HEK293 (cell line): ENCODE results near the gene FBXW11.

Experiments used
- CTCF ChIA-PET: fragments of 350-600 bp; formaldehyde crosslinking; extraction: SDS; loops from one replicate; lab custom pipeline; 2021; ENCODE audit warnings: antibody characterized with exemption; lab: Yijun Ruan, JAX
- POLR2A ChIA-PET: fragments of 300-600 bp; formaldehyde crosslinking; extraction: SDS; loops from one replicate; lab custom pipeline; 2020; ENCODE audit warnings: antibody characterized with exemption, inconsistent platforms; lab: Yijun Ruan, JAX
- H3K27ac ChIP-seq: fragments of 200-500 bp; sonication (Bioruptor generic); 2 replicates; pipeline ENCODE4 v1.5.1; 2014; ENCODE audit warnings: low read depth, low read length, control low read depth, inconsistent platforms; ENCODE audit errors: extremely low read depth
- H3K36me3 ChIP-seq, 2 experiments: fragments of 200-500 bp in 1 of 2; sonication (Bioruptor generic) in 1 of 2; 1 replicate in 1 of 2; 2 replicates in 1 of 2; pipeline ENCODE4 v1.5.1; 2014 to 2017; ENCODE audit warnings: inconsistent platforms in 2 of 2, low read length in 2 of 2; ENCODE audit not compliant: control insufficient read depth in 2 of 2, insufficient read depth in 1 of 2
- H3K4me1 ChIP-seq: fragments of 200-500 bp; sonication (Bioruptor generic); 2 replicates; pipeline ENCODE4 v1.5.1; 2014; ENCODE audit warnings: mild to moderate bottlenecking, low read length, inconsistent platforms; ENCODE audit not compliant: control insufficient read depth, insufficient read depth
- H3K4me3 ChIP-seq: 2 replicates; pipeline ENCODE4 v1.5.1; 2011; ENCODE audit warnings: low read depth, mild to moderate bottlenecking, control low read depth, low read length, moderate library complexity
- H3K9me3 ChIP-seq: fragments of 200-500 bp; sonication (Bioruptor generic); 2 replicates; pipeline ENCODE4 v1.5.1; 2014; ENCODE audit warnings: low read depth, low read length, inconsistent platforms; ENCODE audit not compliant: control insufficient read depth, insufficient read depth
- EGR2 ChIP-seq: fragments of 450-650 bp; formaldehyde crosslinking; IDR thresholded peaks from 2 replicates; pipeline ENCODE4 v1.5.1; 2016; ENCODE audit warnings: low read depth, missing biosample characterization, missing genetic modification characterization
- REPIN1 ChIP-seq: fragments of 450-650 bp; formaldehyde crosslinking; IDR thresholded peaks from 2 replicates; pipeline ENCODE4 v1.5.1; 2017; ENCODE audit warnings: missing biosample characterization, missing genetic modification characterization, low read depth
- ZFP41 ChIP-seq: fragments of 450-650 bp; formaldehyde crosslinking; IDR thresholded peaks from 2 replicates; pipeline ENCODE4 v1.5.1; 2016; ENCODE audit warnings: missing biosample characterization, missing genetic modification characterization, borderline replicate concordance
- ZNF175 ChIP-seq: fragments of 450-650 bp; formaldehyde crosslinking; IDR thresholded peaks from 2 replicates; pipeline ENCODE4 v1.5.1; 2016; ENCODE audit warnings: missing biosample characterization, missing genetic modification characterization
- ZNF654 ChIP-seq: fragments of 450-650 bp; formaldehyde crosslinking; IDR thresholded peaks from 2 replicates; pipeline ENCODE4 v1.5.1; 2016; ENCODE audit warnings: low read depth, missing biosample characterization, missing genetic modification characterization
- ZNF670 ChIP-seq: fragments of 450-650 bp; formaldehyde crosslinking; IDR thresholded peaks from 2 replicates; pipeline ENCODE4 v1.5.1; 2016; ENCODE audit warnings: missing biosample characterization, missing genetic modification characterization, low read depth
- ZNF677 ChIP-seq: fragments of 450-650 bp; IDR thresholded peaks from 2 replicates; pipeline ENCODE4 v1.5.0; 2018; ENCODE audit warnings: missing biosample characterization, mild to moderate bottlenecking, missing genetic modification characterization, moderate library complexity
- ZNF707 ChIP-seq: fragments of 450-650 bp; formaldehyde crosslinking; IDR thresholded peaks from 2 replicates; pipeline ENCODE4 v1.5.1; 2016; ENCODE audit warnings: missing biosample characterization, missing genetic modification characterization
- ZNF843 ChIP-seq: fragments of 450-650 bp; formaldehyde crosslinking; IDR thresholded peaks from 2 replicates; pipeline ENCODE4 v1.5.1; 2016; ENCODE audit warnings: missing biosample characterization, missing genetic modification characterization
- ZSCAN30 ChIP-seq: fragments of 450-650 bp; IDR thresholded peaks from 2 replicates; pipeline ENCODE4 v1.5.1; 2018; ENCODE audit warnings: missing biosample characterization, mild to moderate bottlenecking, missing genetic modification characterization, moderate library complexity
- TF ChIP-seq, protein P1 (sequence below): fragments of 450-650 bp; formaldehyde crosslinking; IDR thresholded peaks from 2 replicates; pipeline ENCODE4 v1.5.1; 2016; ENCODE audit warnings: missing biosample characterization, missing genetic modification characterization
- TF ChIP-seq, protein P2 (sequence below): fragments of 450-650 bp; formaldehyde crosslinking; conservative IDR thresholded peaks from 2 replicates; pipeline ENCODE4 v1.5.1; 2016; ENCODE audit warnings: low read depth, missing biosample characterization, missing genetic modification characterization
- TF ChIP-seq, protein P3 (sequence below): fragments of 450-650 bp; formaldehyde crosslinking; IDR thresholded peaks from 2 replicates; pipeline ENCODE4 v1.5.1; 2017; ENCODE audit warnings: missing biosample characterization, mild to moderate bottlenecking, missing genetic modification characterization, moderate library complexity
- TF ChIP-seq, protein P4 (sequence below): fragments of 450-650 bp; formaldehyde crosslinking; IDR thresholded peaks from 2 replicates; pipeline ENCODE4 v1.5.1; 2017; ENCODE audit warnings: missing biosample characterization, missing genetic modification characterization
- TF ChIP-seq, protein P5 (sequence below): fragments of 450-650 bp; formaldehyde crosslinking; IDR thresholded peaks from 2 replicates; pipeline ENCODE4 v1.5.1; 2017; ENCODE audit warnings: missing biosample characterization, missing genetic modification characterization

Gene FBXW11

DNA sequence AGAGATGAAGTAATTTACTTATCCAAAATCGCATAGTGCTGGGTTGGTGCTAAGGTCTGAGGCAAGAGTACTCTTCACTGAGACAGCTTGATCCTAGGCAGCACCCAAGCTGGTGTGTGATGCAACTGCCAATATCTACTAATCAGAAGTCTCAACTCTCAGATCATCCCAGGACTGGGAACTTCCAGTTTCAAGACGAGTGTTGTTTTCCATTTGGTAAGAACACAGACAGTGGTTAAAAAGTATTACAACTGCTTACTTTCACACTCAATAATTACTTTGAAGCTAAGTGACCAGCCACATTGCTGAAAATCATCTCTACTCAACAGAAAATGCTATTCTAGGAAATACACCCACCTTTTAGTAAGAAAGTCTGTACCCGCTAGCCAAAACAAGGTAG is 45.3 kb downstream of the FBXW11 start:
- peaks cover 33% of the 10 kb centered on the region for H3K4me1 ChIP-seq
- TF ChIP-seq, protein P1, sequence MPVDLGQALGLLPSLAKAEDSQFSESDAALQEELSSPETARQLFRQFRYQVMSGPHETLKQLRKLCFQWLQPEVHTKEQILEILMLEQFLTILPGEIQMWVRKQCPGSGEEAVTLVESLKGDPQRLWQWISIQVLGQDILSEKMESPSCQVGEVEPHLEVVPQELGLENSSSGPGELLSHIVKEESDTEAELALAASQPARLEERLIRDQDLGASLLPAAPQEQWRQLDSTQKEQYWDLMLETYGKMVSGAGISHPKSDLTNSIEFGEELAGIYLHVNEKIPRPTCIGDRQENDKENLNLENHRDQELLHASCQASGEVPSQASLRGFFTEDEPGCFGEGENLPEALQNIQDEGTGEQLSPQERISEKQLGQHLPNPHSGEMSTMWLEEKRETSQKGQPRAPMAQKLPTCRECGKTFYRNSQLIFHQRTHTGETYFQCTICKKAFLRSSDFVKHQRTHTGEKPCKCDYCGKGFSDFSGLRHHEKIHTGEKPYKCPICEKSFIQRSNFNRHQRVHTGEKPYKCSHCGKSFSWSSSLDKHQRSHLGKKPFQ: no peak
- no peak for TF ChIP-seq ZNF175 (tag by site-specific recombination)
- TF ChIP-seq ZSCAN30 (tag by site-specific recombination): no peak
- TF ChIP-seq EGR2 (tag by site-specific recombination): no peak
- TF ChIP-seq, protein P2, sequence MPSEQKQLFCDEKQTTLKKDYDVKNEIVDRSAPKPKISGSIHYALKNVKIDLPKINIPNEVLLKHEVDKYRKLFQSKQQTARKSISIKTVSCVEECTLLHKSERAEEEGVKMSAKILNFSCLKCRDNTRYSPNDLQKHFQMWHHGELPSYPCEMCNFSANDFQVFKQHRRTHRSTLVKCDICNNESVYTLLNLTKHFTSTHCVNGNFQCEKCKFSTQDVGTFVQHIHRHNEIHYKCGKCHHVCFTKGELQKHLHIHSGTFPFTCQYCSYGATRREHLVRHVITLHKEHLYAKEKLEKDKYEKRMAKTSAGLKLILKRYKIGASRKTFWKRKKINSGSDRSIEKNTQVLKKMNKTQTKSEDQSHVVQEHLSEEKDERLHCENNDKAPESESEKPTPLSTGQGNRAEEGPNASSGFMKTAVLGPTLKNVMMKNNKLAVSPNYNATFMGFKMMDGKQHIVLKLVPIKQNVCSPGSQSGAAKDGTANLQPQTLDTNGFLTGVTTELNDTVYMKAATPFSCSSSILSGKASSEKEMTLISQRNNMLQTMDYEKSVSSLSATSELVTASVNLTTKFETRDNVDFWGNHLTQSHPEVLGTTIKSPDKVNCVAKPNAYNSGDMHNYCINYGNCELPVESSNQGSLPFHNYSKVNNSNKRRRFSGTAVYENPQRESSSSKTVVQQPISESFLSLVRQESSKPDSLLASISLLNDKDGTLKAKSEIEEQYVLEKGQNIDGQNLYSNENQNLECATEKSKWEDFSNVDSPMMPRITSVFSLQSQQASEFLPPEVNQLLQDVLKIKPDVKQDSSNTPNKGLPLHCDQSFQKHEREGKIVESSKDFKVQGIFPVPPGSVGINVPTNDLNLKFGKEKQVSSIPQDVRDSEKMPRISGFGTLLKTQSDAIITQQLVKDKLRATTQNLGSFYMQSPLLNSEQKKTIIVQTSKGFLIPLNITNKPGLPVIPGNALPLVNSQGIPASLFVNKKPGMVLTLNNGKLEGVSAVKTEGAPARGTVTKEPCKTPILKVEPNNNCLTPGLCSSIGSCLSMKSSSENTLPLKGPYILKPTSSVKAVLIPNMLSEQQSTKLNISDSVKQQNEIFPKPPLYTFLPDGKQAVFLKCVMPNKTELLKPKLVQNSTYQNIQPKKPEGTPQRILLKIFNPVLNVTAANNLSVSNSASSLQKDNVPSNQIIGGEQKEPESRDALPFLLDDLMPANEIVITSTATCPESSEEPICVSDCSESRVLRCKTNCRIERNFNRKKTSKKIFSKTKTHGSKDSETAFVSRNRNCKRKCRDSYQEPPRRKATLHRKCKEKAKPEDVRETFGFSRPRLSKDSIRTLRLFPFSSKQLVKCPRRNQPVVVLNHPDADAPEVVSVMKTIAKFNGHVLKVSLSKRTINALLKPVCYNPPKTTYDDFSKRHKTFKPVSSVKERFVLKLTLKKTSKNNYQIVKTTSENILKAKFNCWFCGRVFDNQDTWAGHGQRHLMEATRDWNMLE (tag by site-specific recombination): no peak
- TF ChIP-seq ZFP41 (tag by site-specific recombination): no peak
- no peak for TF ChIP-seq ZNF677
- no peak for TF ChIP-seq ZNF843 (tag by site-specific recombination)
- TF ChIP-seq ZNF670 (tag by site-specific recombination): no peak
- no peak for TF ChIP-seq REPIN1 (tag by site-specific recombination)
- TF ChIP-seq ZNF654: no peak
- TF ChIP-seq ZNF707: no peak
- H3K27ac ChIP-seq: no peak overlapping the region
- ChIA-PET CTCF (no interaction called here), POLR2A (interaction anchor here (1.3 kb wide), 1 partner anchor 45 kb away, joined by 5 read pairs; the partner anchor contains the start of gene FBXW11)
- H3K36me3 ChIP-seq: peaks cover 4% of the 10 kb centered on the region in 2 experiments; a peak in 2 of 3 replicates
- H3K4me3 ChIP-seq: no peak overlapping the region
- no peaks in the 10 kb centered on the region for H3K9me3 ChIP-seq

DNA sequence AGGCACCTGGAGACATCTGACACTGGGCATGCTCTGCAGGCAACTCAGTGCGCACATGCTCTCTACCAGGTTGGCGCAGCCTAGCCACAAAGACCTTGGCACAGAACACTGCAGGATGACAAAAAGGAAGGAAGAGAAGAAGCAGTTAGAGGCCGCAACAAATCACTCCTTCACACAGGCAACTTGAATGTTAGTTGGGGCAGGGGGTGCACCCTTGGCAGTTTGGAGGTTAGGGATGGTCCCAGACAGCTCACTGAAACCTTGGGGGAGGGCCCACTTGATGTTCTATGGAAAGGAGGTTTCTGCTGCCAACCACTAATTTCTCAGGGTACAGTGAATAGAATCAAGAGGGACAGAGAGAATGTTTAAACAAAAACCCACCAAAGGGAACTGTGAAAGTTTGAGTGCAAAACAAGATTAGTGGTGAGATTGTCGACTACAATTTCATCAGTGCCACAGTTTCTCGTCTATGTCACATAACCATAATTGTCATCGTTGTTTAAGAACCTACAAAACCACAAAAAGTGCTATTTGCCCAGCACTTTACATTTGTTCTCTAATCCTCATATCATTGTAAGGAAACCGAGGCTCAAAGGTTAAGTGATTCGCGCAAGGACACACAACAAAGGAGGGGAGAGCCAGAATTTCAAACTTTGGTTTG is 48.7 kb downstream of the FBXW11 start:
- no peak overlapping the region for H3K4me3 ChIP-seq
- CTCF ChIA-PET: no interaction called here
- H3K4me1 ChIP-seq: peaks cover 56% of the 10 kb centered on the region
- POLR2A ChIA-PET: no interaction called here
- H3K9me3 ChIP-seq: no peaks in the 10 kb centered on the region
- H3K27ac ChIP-seq: no peak overlapping the region
- TF ChIP-seq, protein P3, sequence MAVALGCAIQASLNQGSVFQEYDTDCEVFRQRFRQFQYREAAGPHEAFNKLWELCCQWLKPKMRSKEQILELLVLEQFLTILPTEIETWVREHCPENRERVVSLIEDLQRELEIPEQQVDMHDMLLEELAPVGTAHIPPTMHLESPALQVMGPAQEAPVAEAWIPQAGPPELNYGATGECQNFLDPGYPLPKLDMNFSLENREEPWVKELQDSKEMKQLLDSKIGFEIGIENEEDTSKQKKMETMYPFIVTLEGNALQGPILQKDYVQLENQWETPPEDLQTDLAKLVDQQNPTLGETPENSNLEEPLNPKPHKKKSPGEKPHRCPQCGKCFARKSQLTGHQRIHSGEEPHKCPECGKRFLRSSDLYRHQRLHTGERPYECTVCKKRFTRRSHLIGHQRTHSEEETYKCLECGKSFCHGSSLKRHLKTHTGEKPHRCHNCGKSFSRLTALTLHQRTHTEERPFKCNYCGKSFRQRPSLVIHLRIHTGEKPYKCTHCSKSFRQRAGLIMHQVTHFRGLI: 0 out of 2 replicates have a peak, but pooled peaks have one; percentile 43
- TF ChIP-seq, protein P4, sequence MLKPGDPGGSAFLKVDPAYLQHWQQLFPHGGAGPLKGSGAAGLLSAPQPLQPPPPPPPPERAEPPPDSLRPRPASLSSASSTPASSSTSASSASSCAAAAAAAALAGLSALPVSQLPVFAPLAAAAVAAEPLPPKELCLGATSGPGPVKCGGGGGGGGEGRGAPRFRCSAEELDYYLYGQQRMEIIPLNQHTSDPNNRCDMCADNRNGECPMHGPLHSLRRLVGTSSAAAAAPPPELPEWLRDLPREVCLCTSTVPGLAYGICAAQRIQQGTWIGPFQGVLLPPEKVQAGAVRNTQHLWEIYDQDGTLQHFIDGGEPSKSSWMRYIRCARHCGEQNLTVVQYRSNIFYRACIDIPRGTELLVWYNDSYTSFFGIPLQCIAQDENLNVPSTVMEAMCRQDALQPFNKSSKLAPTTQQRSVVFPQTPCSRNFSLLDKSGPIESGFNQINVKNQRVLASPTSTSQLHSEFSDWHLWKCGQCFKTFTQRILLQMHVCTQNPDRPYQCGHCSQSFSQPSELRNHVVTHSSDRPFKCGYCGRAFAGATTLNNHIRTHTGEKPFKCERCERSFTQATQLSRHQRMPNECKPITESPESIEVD (tag by site-specific recombination): peak; percentile 70
- TF ChIP-seq, protein P5, sequence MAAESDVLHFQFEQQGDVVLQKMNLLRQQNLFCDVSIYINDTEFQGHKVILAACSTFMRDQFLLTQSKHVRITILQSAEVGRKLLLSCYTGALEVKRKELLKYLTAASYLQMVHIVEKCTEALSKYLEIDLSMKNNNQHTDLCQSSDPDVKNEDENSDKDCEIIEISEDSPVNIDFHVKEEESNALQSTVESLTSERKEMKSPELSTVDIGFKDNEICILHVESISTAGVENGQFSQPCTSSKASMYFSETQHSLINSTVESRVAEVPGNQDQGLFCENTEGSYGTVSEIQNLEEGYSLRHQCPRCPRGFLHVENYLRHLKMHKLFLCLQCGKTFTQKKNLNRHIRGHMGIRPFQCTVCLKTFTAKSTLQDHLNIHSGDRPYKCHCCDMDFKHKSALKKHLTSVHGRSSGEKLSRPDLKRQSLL (tag by site-specific recombination): no peak
- H3K36me3 ChIP-seq: peaks cover 4% of the 10 kb centered on the region in 2 experiments; a peak in 2 of 3 replicates
